ENCODE data around the gene AKAP6.
"Not testable (repeated sequence)": the region's sequence is repeated elsewhere in the genome, so short reads cannot be mapped to it uniquely, and the experiment has no call there.

Gene AKAP6

GRCh38 chr14:32367516-32367915 lies 38.4 kb downstream of the AKAP6 start:
- in situ Hi-C loops (cut with HindIII; ENCODE audit: low sequenced_read_pairs), result no loop called here

GRCh38 chr14:32368107-32368506 lies 39.0 kb downstream of the AKAP6 start:
- in situ Hi-C loops (cut with HindIII; ENCODE audit: low sequenced_read_pairs), result no loop called here

GRCh38 chr14:32370714-32371113 lies 41.6 kb downstream of the AKAP6 start:
- in situ Hi-C loops (cut with HindIII; ENCODE audit: low sequenced_read_pairs), result no loop called here

- in situ Hi-C loops (cut with HindIII; ENCODE audit: low sequenced_read_pairs), result no loop called here
Observed at GRCh38 chr14:32372154-32372553, 43.1 kb downstream of the AKAP6 start.

GRCh38 chr14:32373174-32373573 lies 44.1 kb downstream of the AKAP6 start:
- in situ Hi-C loops (cut with HindIII; ENCODE audit: low sequenced_read_pairs), result not testable (repeated sequence)

- in situ Hi-C loops (cut with HindIII; ENCODE audit: low sequenced_read_pairs), result no loop called here
Observed at GRCh38 chr14:32374155-32374554, 45.1 kb downstream of the AKAP6 start.

GRCh38 chr14:32375663-32376062 lies 46.6 kb downstream of the AKAP6 start:
- in situ Hi-C loops (cut with HindIII; ENCODE audit: low sequenced_read_pairs), result no loop called here

- in situ Hi-C loops (cut with HindIII; ENCODE audit: low sequenced_read_pairs), result no loop called here
Observed at GRCh38 chr14:32377046-32377646, 48.0 kb downstream of the AKAP6 start.

- in situ Hi-C loops (cut with HindIII; ENCODE audit: low sequenced_read_pairs), result no loop called here
Observed at GRCh38 chr14:32378284-32378683, 49.2 kb downstream of the AKAP6 start.

- in situ Hi-C loops (cut with HindIII; ENCODE audit: low sequenced_read_pairs), result no loop called here
Observed at GRCh38 chr14:32379447-32379846, 50.3 kb downstream of the AKAP6 start.

- in situ Hi-C loops (cut with HindIII; ENCODE audit: low sequenced_read_pairs), result no loop called here
Observed at GRCh38 chr14:32381869-32382268, 52.8 kb downstream of the AKAP6 start.

GRCh38 chr14:32382704-32383103 lies 53.6 kb downstream of the AKAP6 start:
- in situ Hi-C loops (cut with HindIII; ENCODE audit: low sequenced_read_pairs), result no loop called here

GRCh38 chr14:32383364-32384009 lies 54.4 kb downstream of the AKAP6 start:
- in situ Hi-C loops (cut with HindIII; ENCODE audit: low sequenced_read_pairs), result no loop called here

- in situ Hi-C loops (cut with HindIII; ENCODE audit: low sequenced_read_pairs), result no loop called here
Observed at GRCh38 chr14:32384464-32384863, 55.4 kb downstream of the AKAP6 start.

GRCh38 chr14:32387295-32387694 lies 58.2 kb downstream of the AKAP6 start:
- in situ Hi-C loops (cut with HindIII; ENCODE audit: low sequenced_read_pairs), result not testable (repeated sequence)

GRCh38 chr14:32393119-32393518 lies 64.0 kb downstream of the AKAP6 start:
- in situ Hi-C loops (cut with HindIII; ENCODE audit: low sequenced_read_pairs), result no loop called here

- in situ Hi-C loops (cut with HindIII; ENCODE audit: low sequenced_read_pairs), result no loop called here
Observed at GRCh38 chr14:32394038-32394437, 64.9 kb downstream of the AKAP6 start.

GRCh38 chr14:32396885-32397284 lies 67.8 kb downstream of the AKAP6 start:
- in situ Hi-C loops (cut with HindIII; ENCODE audit: low sequenced_read_pairs), result no loop called here

- in situ Hi-C loops (cut with HindIII; ENCODE audit: low sequenced_read_pairs), result no loop called here
Observed at GRCh38 chr14:32397861-32398640, 69.0 kb downstream of the AKAP6 start.

GRCh38 chr14:32399920-32400319 lies 70.8 kb downstream of the AKAP6 start:
- in situ Hi-C loops (cut with HindIII; ENCODE audit: low sequenced_read_pairs), result no loop called here

- in situ Hi-C loops (cut with HindIII; ENCODE audit: low sequenced_read_pairs), result no loop called here
Observed at GRCh38 chr14:32400480-32400879, 71.4 kb downstream of the AKAP6 start.

- in situ Hi-C loops (cut with HindIII; ENCODE audit: low sequenced_read_pairs), result no loop called here
Observed at GRCh38 chr14:32403021-32403420, 73.9 kb downstream of the AKAP6 start.

Data from DLD1 (cell line).